ENCODE measurements around the gene IFIT1. TPM values are rescaled to one million over a fixed set of nuclear protein-coding genes. Genes with fewer than 3 reads are reported as not detected.
"Not testable (repeated sequence)": the region's sequence is repeated elsewhere in the genome, so short reads cannot be mapped to it uniquely, and the experiment has no call there.

IFIT1 gene
- total RNA-seq, 2 donors from 2014 or later = 6.7 to 10.6 TPM

DNA sequence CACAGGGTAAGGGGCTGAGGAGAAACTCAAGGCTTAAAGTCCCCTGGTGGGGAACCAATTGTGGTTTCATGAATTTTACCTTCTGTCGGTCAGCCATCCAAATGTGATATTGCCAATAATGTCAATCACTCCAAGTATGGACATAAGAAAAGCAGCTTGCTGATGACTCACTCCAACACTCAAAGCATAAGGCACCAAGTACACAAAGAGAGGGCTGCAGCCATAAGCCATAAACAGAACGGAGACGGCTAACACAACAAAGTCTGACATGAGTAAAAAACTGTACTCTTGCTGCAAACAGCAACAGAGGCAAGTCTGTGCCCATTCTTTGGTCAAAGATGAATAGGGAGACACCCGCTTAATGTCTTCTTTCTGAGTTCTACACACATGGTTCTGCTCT lies 46.1 kb downstream of the IFIT1 start:
- peaks cover 0 to 7% of the 10 kb centered on the region in 2 donors for H3K4me1 ChIP-seq
- TF ChIP-seq, protein P1, sequence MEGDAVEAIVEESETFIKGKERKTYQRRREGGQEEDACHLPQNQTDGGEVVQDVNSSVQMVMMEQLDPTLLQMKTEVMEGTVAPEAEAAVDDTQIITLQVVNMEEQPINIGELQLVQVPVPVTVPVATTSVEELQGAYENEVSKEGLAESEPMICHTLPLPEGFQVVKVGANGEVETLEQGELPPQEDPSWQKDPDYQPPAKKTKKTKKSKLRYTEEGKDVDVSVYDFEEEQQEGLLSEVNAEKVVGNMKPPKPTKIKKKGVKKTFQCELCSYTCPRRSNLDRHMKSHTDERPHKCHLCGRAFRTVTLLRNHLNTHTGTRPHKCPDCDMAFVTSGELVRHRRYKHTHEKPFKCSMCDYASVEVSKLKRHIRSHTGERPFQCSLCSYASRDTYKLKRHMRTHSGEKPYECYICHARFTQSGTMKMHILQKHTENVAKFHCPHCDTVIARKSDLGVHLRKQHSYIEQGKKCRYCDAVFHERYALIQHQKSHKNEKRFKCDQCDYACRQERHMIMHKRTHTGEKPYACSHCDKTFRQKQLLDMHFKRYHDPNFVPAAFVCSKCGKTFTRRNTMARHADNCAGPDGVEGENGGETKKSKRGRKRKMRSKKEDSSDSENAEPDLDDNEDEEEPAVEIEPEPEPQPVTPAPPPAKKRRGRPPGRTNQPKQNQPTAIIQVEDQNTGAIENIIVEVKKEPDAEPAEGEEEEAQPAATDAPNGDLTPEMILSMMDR (IDR thresholded peaks at IDR 0.05) = no peak

DNA sequence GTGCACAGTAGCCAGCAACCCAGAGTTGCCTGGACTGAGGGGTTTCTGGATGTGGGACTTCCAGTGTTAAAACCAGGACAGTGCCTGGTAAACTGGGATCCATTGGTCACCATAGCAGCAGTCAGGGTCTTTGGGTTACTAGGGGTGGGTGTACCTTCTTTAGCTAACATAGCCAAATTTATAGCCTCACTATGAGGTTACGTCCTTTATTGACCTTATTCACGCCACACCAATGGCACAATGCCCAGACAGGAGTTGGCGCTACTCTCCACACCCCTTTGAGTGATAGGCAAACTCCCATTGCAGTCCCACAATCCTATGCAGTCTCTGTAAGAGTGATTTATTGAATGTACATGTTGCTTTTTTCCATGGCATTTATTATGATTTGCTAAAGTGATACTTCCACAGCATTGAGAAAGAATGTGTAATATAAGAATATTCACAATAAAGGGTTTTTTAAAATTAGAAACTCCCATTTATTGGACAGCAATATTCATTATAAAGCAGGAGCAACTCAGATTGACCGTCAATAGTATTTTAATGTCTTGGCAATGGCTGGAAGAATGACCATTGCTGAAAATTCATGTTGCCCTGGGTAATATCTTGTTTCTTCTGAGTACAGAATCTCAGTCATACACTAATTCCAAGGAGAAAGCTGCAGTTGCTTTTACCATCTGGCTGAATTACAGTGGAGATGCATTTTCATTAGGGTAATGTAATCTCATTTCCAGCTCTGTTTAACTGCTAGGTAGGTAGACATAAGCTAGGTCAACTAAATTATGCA lies 48.0 kb downstream of the IFIT1 start:
- H3K27me3 ChIP-seq = no peaks in the 10 kb centered on the region
- H3K9me3 ChIP-seq = no peaks in the 10 kb centered on the region
- DNase-seq (ENCODE audit: low spot score) = no peak
- peaks cover 5% of the 10 kb centered on the region for H3K36me3 ChIP-seq
- H3K4me1 ChIP-seq = peaks cover 0 to 7% of the 10 kb centered on the region in 2 donors
- TF ChIP-seq, protein P1 (IDR thresholded peaks at IDR 0.05) = no peak
- H3K4me3 ChIP-seq = no peak overlapping the region
- no peak overlapping the region for H3K27ac ChIP-seq

More for the DNA sequence above, 46.1 kb downstream of the IFIT1 start:
- DNase-seq (ENCODE audit: low spot score) = no peak
- Histone ChIP-seq H3K4me3 (no peak overlapping the region), H3K36me3 (peaks cover 5% of the 10 kb centered on the region), H3K27me3 (no peaks in the 10 kb centered on the region), H3K27ac (no peak overlapping the region), H3K9me3 (no peaks in the 10 kb centered on the region)

DNA sequence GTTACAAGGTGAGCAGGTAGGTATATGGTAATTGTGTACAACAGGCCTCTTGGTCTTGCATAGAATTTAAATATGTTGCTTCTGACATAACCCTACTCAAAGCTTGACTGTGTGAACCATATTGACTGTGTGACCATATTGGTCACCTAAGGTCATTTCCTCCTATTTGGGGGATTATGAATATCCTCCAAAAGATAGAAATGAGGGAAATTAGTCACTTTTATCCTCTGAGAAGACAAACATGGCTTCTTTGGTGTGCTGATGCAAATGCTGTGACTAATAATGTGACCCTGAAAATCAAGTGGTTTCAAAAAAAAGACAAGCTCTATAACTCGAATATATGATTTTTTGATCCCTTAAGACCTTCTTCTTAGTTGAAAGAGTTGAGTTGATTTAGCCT lies 49.9 kb downstream of the IFIT1 start:
- DNase-seq (ENCODE audit: low spot score) = no peak
- Histone ChIP-seq H3K27me3 (no peaks in the 10 kb centered on the region), H3K27ac (no peak overlapping the region), H3K36me3 (peaks cover 5% of the 10 kb centered on the region), H3K4me3 (no peak overlapping the region), H3K4me1 (peaks cover 0 to 7% of the 10 kb centered on the region in 2 donors), H3K9me3 (no peaks in the 10 kb centered on the region)
- TF ChIP-seq, protein P1 (IDR thresholded peaks at IDR 0.05) = no peak

DNA sequence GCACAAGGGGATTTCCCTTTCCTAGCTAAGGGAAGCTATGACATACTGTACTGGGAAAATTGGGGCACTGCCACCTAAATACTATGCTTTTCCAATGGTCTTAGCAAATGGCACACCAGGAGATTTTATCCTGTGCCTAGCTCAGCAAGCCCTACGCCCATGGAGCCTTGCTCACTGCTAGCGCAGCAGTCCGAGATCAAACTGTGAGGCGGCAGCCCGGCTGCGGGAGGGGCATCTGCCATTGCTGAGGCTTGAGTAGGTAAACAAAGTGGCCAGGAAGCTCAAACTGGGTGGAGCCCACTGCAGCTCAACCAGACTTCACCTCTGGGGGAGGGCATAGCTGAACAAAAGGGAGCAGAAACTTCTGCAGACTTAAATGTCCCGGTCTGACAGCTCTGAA lies 52.4 kb downstream of the IFIT1 start:
- H3K4me3 ChIP-seq; DNase-seq (ENCODE audit: low spot score); H3K36me3 ChIP-seq; H3K27me3 ChIP-seq; H3K4me1 ChIP-seq; H3K27ac ChIP-seq; H3K9me3 ChIP-seq: not testable (repeated sequence)

DNA sequence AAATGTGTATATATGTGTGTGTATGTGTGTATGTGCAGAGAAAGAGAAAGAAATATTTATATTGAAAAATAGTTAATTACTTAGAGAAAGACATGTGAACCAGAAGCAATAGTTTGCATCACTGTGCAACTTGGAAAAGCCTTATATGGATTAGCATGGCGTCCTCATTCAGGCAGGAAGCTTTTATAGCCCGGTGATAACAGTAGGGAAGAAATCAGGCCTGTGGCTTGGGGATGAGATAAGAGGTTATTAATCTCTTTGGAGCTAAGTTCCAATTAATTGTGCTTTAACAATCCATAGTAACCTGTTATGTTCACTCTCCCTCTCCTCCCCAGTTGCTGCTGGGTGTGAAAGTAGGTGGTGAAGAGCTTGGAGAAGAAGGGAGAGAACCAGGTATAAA lies 58.5 kb downstream of the IFIT1 start:
- no peaks in the 10 kb centered on the region for H3K4me1 ChIP-seq
- H3K4me3 ChIP-seq = no peak overlapping the region

DNA sequence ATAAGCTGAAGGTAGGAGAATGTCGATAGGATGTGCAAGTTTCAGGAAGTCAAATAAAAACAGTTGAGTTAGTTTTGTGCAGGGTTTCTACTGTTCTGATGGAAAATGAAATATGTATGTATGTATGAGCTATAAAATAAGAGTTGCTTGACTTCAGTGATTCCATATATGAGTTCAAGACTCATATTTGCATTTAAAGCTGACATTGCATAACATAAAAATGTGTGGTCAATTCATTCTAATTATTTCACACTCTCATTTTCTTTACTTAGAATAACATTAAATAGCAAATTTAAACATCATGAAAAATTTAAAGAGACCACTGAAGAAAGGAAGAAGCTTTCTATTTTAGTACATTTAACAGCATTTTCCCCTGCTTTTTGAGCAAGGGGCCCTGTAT lies 59.8 kb downstream of the IFIT1 start:
- no peaks in the 10 kb centered on the region for H3K9me3 ChIP-seq
- H3K4me3 ChIP-seq = no peak overlapping the region
- no peaks in the 10 kb centered on the region for H3K36me3 ChIP-seq
- no peak overlapping the region for H3K27ac ChIP-seq
- TF ChIP-seq, protein P1 (IDR thresholded peaks at IDR 0.05) = no peak
- DNase-seq (ENCODE audit: low spot score) = no peak
- H3K4me1 ChIP-seq = no peaks in the 10 kb centered on the region
- no peaks in the 10 kb centered on the region for H3K27me3 ChIP-seq

More for the DNA sequence above, 58.5 kb downstream of the IFIT1 start:
- Histone ChIP-seq H3K27me3 (no peaks in the 10 kb centered on the region), H3K27ac (no peak overlapping the region), H3K9me3 (no peaks in the 10 kb centered on the region), H3K36me3 (no peaks in the 10 kb centered on the region)
- TF ChIP-seq, protein P1 (IDR thresholded peaks at IDR 0.05) = no peak
- no peak for DNase-seq (ENCODE audit: low spot score)

Data from right atrium auricular region (tissue), 2 donors.